Ishikawa (cell line): ENCODE data around the gene ARHGEF7.

Experiments used
- CEBPB ChIP-seq: IDR thresholded peaks from 2 replicates; pipeline ENCODE4 v1.6.1; 2012
- CREB1 ChIP-seq: IDR thresholded peaks from 2 replicates; pipeline ENCODE4 v1.6.1; 2012; ENCODE audit warnings: low read depth
- EGR1 ChIP-seq: IDR thresholded peaks from 2 replicates; pipeline ENCODE4 v1.6.1; 2012
- EP300 ChIP-seq: IDR thresholded peaks from 2 replicates; pipeline ENCODE4 v1.6.1; 2012; ENCODE audit warnings: borderline replicate concordance
- FOXM1 ChIP-seq: IDR thresholded peaks from 2 replicates; pipeline ENCODE4 v1.6.1; 2012; ENCODE audit warnings: low read depth, borderline replicate concordance
- MAX ChIP-seq: IDR thresholded peaks from 2 replicates; pipeline ENCODE4 v1.6.1; 2012
- NFIC ChIP-seq: IDR thresholded peaks from 2 replicates; pipeline ENCODE4 v1.6.1; 2012
- RAD21 ChIP-seq: IDR thresholded peaks from 2 replicates; pipeline ENCODE4 v1.6.1; 2012; ENCODE audit warnings: low read depth
- REST ChIP-seq: IDR thresholded peaks from 2 replicates; pipeline ENCODE4 v1.6.1; 2012; ENCODE audit warnings: low read depth, mild to moderate bottlenecking
- TAF1 ChIP-seq: IDR thresholded peaks from 2 replicates; pipeline ENCODE4 v1.6.1; 2012; ENCODE audit warnings: low read depth, mild to moderate bottlenecking
- TCF12 ChIP-seq: IDR thresholded peaks from 2 replicates; pipeline ENCODE4 v1.6.1; 2012; ENCODE audit warnings: low read depth
- TEAD4 ChIP-seq: IDR thresholded peaks from 2 replicates; pipeline ENCODE4 v1.6.1; 2012
- USF1 ChIP-seq: IDR thresholded peaks from 2 replicates; pipeline ENCODE4 v1.6.1; 2012
- YY1 ChIP-seq: IDR thresholded peaks from 2 replicates; pipeline ENCODE4 v1.6.1; 2012; ENCODE audit warnings: low read depth
- ZBTB7A ChIP-seq: IDR thresholded peaks from 2 replicates; pipeline ENCODE4 v1.6.1; 2012; ENCODE audit warnings: low read depth

The ARHGEF7 gene

GRCh38 chr13:111267784-111268183 is 152.7 kb downstream of the ARHGEF7 start:
- TF ChIP-seq RAD21: no peak
- TF ChIP-seq MAX: no peak
- no peak for TF ChIP-seq REST

- TF ChIP-seq EP300: no peak
- TF ChIP-seq FOXM1: no peak
- no peak for TF ChIP-seq TEAD4
- TF ChIP-seq ZBTB7A: no peak
- no peak for TF ChIP-seq NFIC
- TF ChIP-seq USF1: no peak
- TF ChIP-seq CREB1: no peak
- TF ChIP-seq TAF1: no peak
- no peak for TF ChIP-seq CEBPB
- TF ChIP-seq MAX: no peak
- TF ChIP-seq EGR1: no peak
- no peak for TF ChIP-seq TCF12
- TF ChIP-seq REST: no peak
- TF ChIP-seq YY1: no peak
- no peak for TF ChIP-seq RAD21
Measured at GRCh38 chr13:111269508-111269907, 154.4 kb downstream of the ARHGEF7 start.

- no peak for TF ChIP-seq REST
- no peak for TF ChIP-seq EGR1
- TF ChIP-seq ZBTB7A: no peak
- TF ChIP-seq TCF12: no peak
- no peak for TF ChIP-seq FOXM1
- TF ChIP-seq NFIC: no peak
Measured at GRCh38 chr13:111270126-111270525, 155.0 kb downstream of the ARHGEF7 start.

- no peak for TF ChIP-seq CREB1
- TF ChIP-seq MAX: no peak
- TF ChIP-seq EGR1: no peak
- no peak for TF ChIP-seq TEAD4
- no peak for TF ChIP-seq FOXM1
- no peak for TF ChIP-seq NFIC
- TF ChIP-seq USF1: no peak
- TF ChIP-seq RAD21: no peak
- no peak for TF ChIP-seq CEBPB
- TF ChIP-seq REST: no peak
- no peak for TF ChIP-seq EP300
- TF ChIP-seq YY1: no peak
- TF ChIP-seq TAF1: no peak
- no peak for TF ChIP-seq ZBTB7A
- no peak for TF ChIP-seq TCF12
Measured at GRCh38 chr13:111270765-111271698, 155.9 kb downstream of the ARHGEF7 start.
